Smooth muscle cell (in vitro differentiated cells): ENCODE data around the gene OPA1. TPM values are rescaled to one million over a fixed set of nuclear protein-coding genes. Genes with fewer than 3 reads are reported as not detected.

Experiments
- DNase-seq: peaks from one replicate; lab custom pipeline; 2025; ENCODE audit not compliant: unreplicated experiment; lab: John Stamatoyannopoulos, UW
- H2AFZ ChIP-seq: fragments of 200-600 bp; sonication (generic); 2 replicates; pipeline ENCODE4 v1.6.0; 2016; ENCODE audit warnings: antibody characterized with exemption, low read depth, mild to moderate bottlenecking
- H3F3A ChIP-seq: fragments of 200-600 bp; sonication (generic); 2 replicates; pipeline ENCODE4 v1.6.0; 2017; ENCODE audit warnings: antibody characterized with exemption, low read depth
- H3K27ac ChIP-seq: fragments of 200-600 bp; sonication (generic); 2 replicates; pipeline ENCODE4 v1.5.1; 2016; ENCODE audit warnings: low read depth, mild to moderate bottlenecking
- H3K27me3 ChIP-seq: fragments of 200-600 bp; sonication (generic); 2 replicates; pipeline ENCODE4 v1.6.1; 2016; ENCODE audit warnings: low read depth, mild to moderate bottlenecking
- H3K36me3 ChIP-seq: fragments of 200-600 bp; sonication (generic); 2 replicates; pipeline ENCODE4 v1.5.1; 2016; ENCODE audit warnings: low read depth
- H3K4me1 ChIP-seq: fragments of 200-600 bp; sonication (generic); 2 replicates; pipeline ENCODE4 v1.5.1; 2016; ENCODE audit warnings: low read depth
- H3K4me2 ChIP-seq: fragments of 200-600 bp; sonication (generic); 2 replicates; pipeline ENCODE4 v1.6.0; 2016; ENCODE audit warnings: mild to moderate bottlenecking
- H3K4me3 ChIP-seq: fragments of 200-600 bp; sonication (generic); 2 replicates; pipeline ENCODE4 v1.5.1; 2016; ENCODE audit warnings: mild to moderate bottlenecking
- H3K79me2 ChIP-seq: fragments of 200-600 bp; sonication (generic); 2 replicates; pipeline ENCODE4 v1.6.0; 2016; ENCODE audit warnings: low read depth, mild to moderate bottlenecking
- H3K9ac ChIP-seq: fragments of 200-600 bp; sonication (generic); 2 replicates; pipeline ENCODE4 v1.6.0; 2016; ENCODE audit warnings: low read depth
- H3K9me3 ChIP-seq: fragments of 200-600 bp; sonication (generic); replicated peaks from 2 replicates; pipeline ENCODE4 v1.5.1; 2016; ENCODE audit warnings: low read depth
- H4K20me1 ChIP-seq: fragments of 200-600 bp; sonication (generic); 2 replicates; pipeline ENCODE4 v1.6.0; 2016; ENCODE audit warnings: low read depth
- CTCF ChIP-seq: fragments of 200-600 bp; sonication (generic); IDR thresholded peaks from 2 replicates; pipeline ENCODE4 v1.5.1; 2017; ENCODE audit warnings: borderline replicate concordance, mild to moderate bottlenecking, antibody characterized with exemption; ENCODE audit not compliant: insufficient read depth, poor library complexity, severe bottlenecking
- WGBS: methylation state at CpG from one replicate; pipeline ENCODE4 v1.1.7; 2016; ENCODE audit warnings: low lambda C conversion rate; 5-methylcytosine and 5-hydroxymethylcytosine counted together
- polyA plus RNA-seq: library from polyadenylated mRNA; unstranded; fragments of >200 nt; fragmentation: Nextera tagmentation; extraction: Ambion mirVana; gene quantifications from 2 replicates; pipeline ENCODE4 v1.2.1, GENCODE V29; 2016
- total RNA-seq: library from RNA; depleted of rRNA; stranded (reverse); fragments of >200 nt; gene quantifications from 2 replicates; pipeline ENCODE4 v1.2.3, GENCODE V29; 2014

The OPA1 gene
- total and polyA plus RNA-seq, 2 experiments from 2014 or later, result 23.8 to 56.0 TPM

GRCh38 chr3:193665370-193665989 lies 72.5 kb downstream of the OPA1 start:
- no peak overlapping the region for H3K27ac ChIP-seq
- 95% methylated on average over 1 of the region's 1 CpG for WGBS
- no peak overlapping the region for H3K4me3 ChIP-seq
- no peaks in the 10 kb centered on the region for H3K4me1 ChIP-seq
- peaks cover 14% of the 10 kb centered on the region for H3K36me3 ChIP-seq
- TF ChIP-seq CTCF, result peak; percentile 62
- H3K9me3 ChIP-seq, result no peaks in the 10 kb centered on the region
- H3F3A ChIP-seq, result no peaks in the 10 kb centered on the region
- H3K27me3 ChIP-seq, result no peaks in the 10 kb centered on the region
- H4K20me1 ChIP-seq, result no peaks in the 10 kb centered on the region
- no peaks in the 10 kb centered on the region for H3K79me2 ChIP-seq
- no peak overlapping the region for H3K4me2 ChIP-seq
- no peak overlapping the region for H2AFZ ChIP-seq
- H3K9ac ChIP-seq, result no peak overlapping the region
- no peak for DNase-seq

DNA sequence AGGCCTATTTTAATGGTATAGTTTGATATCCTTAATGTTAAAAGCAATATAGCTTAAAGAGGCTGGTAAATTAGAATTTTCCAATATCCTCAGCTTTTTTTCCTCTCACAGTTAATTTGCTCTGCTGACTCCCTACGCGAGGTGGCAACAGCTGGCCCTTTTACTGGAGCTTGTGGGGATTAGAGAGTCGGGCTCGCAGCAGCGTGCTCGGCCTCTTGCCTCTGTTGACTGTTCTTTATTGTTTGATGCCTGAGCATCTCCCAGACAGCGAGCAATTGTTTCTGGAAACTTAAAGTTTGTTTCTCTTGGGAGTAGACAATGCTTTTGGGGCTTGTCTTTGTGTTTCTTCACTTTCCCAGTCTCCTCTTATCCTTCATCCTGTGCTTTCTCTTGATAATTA lies 80.8 kb downstream of the OPA1 start:
- H3K27ac ChIP-seq, result no peak overlapping the region
- no peak overlapping the region for H3K4me2 ChIP-seq
- WGBS, result 29% methylated on average over 7 of the region's 7 CpGs
- peaks cover 12% of the 10 kb centered on the region for H3K4me1 ChIP-seq
- H3F3A ChIP-seq, result no peaks in the 10 kb centered on the region
- H4K20me1 ChIP-seq, result no peaks in the 10 kb centered on the region
- no peak overlapping the region for H2AFZ ChIP-seq
- H3K27me3 ChIP-seq, result no peaks in the 10 kb centered on the region
- peak; percentile 29 for TF ChIP-seq CTCF
- no peaks in the 10 kb centered on the region for H3K9me3 ChIP-seq
- no peaks in the 10 kb centered on the region for H3K36me3 ChIP-seq
- no peak for DNase-seq
- no peak overlapping the region for H3K4me3 ChIP-seq
- no peak overlapping the region for H3K9ac ChIP-seq
- no peaks in the 10 kb centered on the region for H3K79me2 ChIP-seq

- DNase-seq, result no peak
- Histone ChIP-seq H2AFZ (no peak overlapping the region), H3K4me1 (peaks cover 12% of the 10 kb centered on the region), H4K20me1 (no peaks in the 10 kb centered on the region), H3K27ac (no peak overlapping the region), H3K9me3 (no peaks in the 10 kb centered on the region), H3K9ac (no peak overlapping the region), H3K27me3 (no peaks in the 10 kb centered on the region), H3K4me3 (no peak overlapping the region), H3K79me2 (no peaks in the 10 kb centered on the region), H3F3A (no peaks in the 10 kb centered on the region), H3K36me3 (no peaks in the 10 kb centered on the region), H3K4me2 (no peak overlapping the region)
- TF ChIP-seq CTCF, result no peak
- 96% methylated on average over 9 of the region's 9 CpGs for WGBS
Measured at GRCh38 chr3:193674714-193675113, 81.7 kb downstream of the OPA1 start.

DNA sequence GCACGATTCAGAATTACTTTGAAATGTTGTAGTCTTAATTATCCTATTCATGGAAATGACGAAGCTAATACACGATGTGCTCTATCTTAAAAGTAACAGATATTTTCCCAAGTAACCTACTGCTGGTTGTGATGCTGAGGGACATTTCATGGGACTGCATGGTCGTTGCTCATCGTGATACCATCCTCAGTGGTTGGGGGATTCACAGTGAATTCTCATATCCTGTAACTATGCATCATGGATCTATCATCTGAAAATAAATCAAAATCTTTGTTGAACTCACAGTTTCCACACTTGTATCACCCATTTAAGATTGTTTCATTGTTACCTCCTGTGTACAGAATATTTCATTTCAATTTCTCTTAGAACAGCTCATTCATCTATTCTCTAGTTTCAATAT lies 84.7 kb downstream of the OPA1 start:
- Histone ChIP-seq H3K9ac (no peak overlapping the region), H3F3A (no peaks in the 10 kb centered on the region), H3K9me3 (no peaks in the 10 kb centered on the region), H3K27me3 (no peaks in the 10 kb centered on the region), H3K36me3 (no peaks in the 10 kb centered on the region), H3K4me2 (no peak overlapping the region), H3K27ac (no peak overlapping the region), H4K20me1 (peaks cover 4% of the 10 kb centered on the region), H3K4me3 (no peak overlapping the region), H3K79me2 (no peaks in the 10 kb centered on the region), H3K4me1 (peaks cover 21% of the 10 kb centered on the region), H2AFZ (no peak overlapping the region)
- no peak for DNase-seq
- WGBS, result 97% methylated on average over 5 of the region's 5 CpGs
- no peak for TF ChIP-seq CTCF
